IMR-90 (cell line): ENCODE results near the gene FAM117B. TPM values are rescaled to one million over a fixed set of nuclear protein-coding genes. Genes with fewer than 3 reads are reported as not detected.

Experiments
- ATAC-seq: fragments of 200-7000 bp; cut with Tn5 transposase; 2 replicates; pipeline ENCODE4 v1.9.1; 2020; ENCODE audit warnings: low read depth, mild to moderate bottlenecking, moderate library complexity
- BruUV-seq: library from RNA; stranded (reverse); fragments of 400-500 nt; replicated peaks from 2 replicates; lab custom pipeline; 2021; lab: Mats Ljungman, UMichigan
- CTCF ChIA-PET: fragments of 300-600 bp; formaldehyde crosslinking; extraction: SDS; loops from one replicate; lab custom pipeline; 2021; ENCODE audit warnings: antibody characterized with exemption; lab: Yijun Ruan, JAX
- POLR2A ChIA-PET: fragments of 300-600 bp; sonication (Branson Sonifier 250); formaldehyde crosslinking; loops from one replicate; lab custom pipeline; 2022; ENCODE audit warnings: antibody characterized with exemption; ENCODE audit not compliant: unreplicated experiment; lab: Charles Lee
- DNase-seq: peaks from one replicate; pipeline ENCODE4 v3.0.0; 2013
- H2AFZ ChIP-seq: replicated peaks from 2 replicates; pipeline ENCODE3; 2013; ENCODE audit warnings: low read length, mild to moderate bottlenecking; ENCODE audit not compliant: poor library complexity
- H2AK5ac ChIP-seq: 2 replicates; pipeline ENCODE4 v1.6.1; 2013; ENCODE audit warnings: low read depth, low read length, inconsistent platforms
- H2AK9ac ChIP-seq: replicated peaks from 2 replicates; pipeline ENCODE3; 2013; ENCODE audit warnings: mild to moderate bottlenecking, low read depth, low read length, moderate library complexity; ENCODE audit not compliant: poor library complexity
- H2BK120ac ChIP-seq: 2 replicates; pipeline ENCODE4 v1.6.1; 2013; ENCODE audit warnings: low read depth, low read length, inconsistent platforms
- H2BK15ac ChIP-seq: 3 replicates; pipeline ENCODE4 v1.6.1; 2013; ENCODE audit warnings: low read depth, low read length, inconsistent platforms
- H2BK20ac ChIP-seq: 2 replicates; pipeline ENCODE4 v1.6.1; 2013; ENCODE audit warnings: low read depth, mild to moderate bottlenecking, inconsistent platforms, low read length, moderate library complexity
- H2BK5ac ChIP-seq: 2 replicates; pipeline ENCODE4 v1.6.1; 2013; ENCODE audit warnings: mild to moderate bottlenecking, low read depth, low read length, inconsistent platforms; ENCODE audit not compliant: poor library complexity, severe bottlenecking
- H3K14ac ChIP-seq: replicated peaks from 2 replicates; pipeline ENCODE4 v1.6.1; 2013; ENCODE audit warnings: low read depth, low read length, inconsistent platforms
- H3K18ac ChIP-seq: 2 replicates; pipeline ENCODE4 v1.6.1; 2013; ENCODE audit warnings: low read depth, low read length, control low read depth
- H3K23ac ChIP-seq: 2 replicates; pipeline ENCODE4 v1.6.1; 2013; ENCODE audit warnings: low read depth, low read length, inconsistent platforms
- H3K27ac ChIP-seq: 2 replicates; pipeline ENCODE4 v1.5.1; 2013; ENCODE audit warnings: mild to moderate bottlenecking, control low read depth, low read length; ENCODE audit not compliant: insufficient read depth
- H3K27me3 ChIP-seq: 2 replicates; pipeline ENCODE4 v1.6.1; 2013; ENCODE audit warnings: low read length; ENCODE audit not compliant: control insufficient read depth, insufficient read depth
- H3K36me3 ChIP-seq: 2 replicates; pipeline ENCODE4 v1.6.1; 2013; ENCODE audit warnings: low read length, mixed read lengths; ENCODE audit not compliant: control insufficient read depth, insufficient read depth
- H3K4ac ChIP-seq: 2 replicates; pipeline ENCODE4 v1.6.1; 2013; ENCODE audit warnings: low read depth, low read length, inconsistent platforms
- H3K4me1 ChIP-seq: 2 replicates; pipeline ENCODE4 v1.6.1; 2013; ENCODE audit warnings: low read length, mixed read lengths; ENCODE audit not compliant: control insufficient read depth, insufficient read depth
- H3K4me2 ChIP-seq: 2 replicates; pipeline ENCODE4 v1.6.1; 2013; ENCODE audit warnings: low read depth, mild to moderate bottlenecking, control low read depth, low read length, moderate library complexity
- H3K4me3 ChIP-seq: 2 replicates; pipeline ENCODE4 v1.5.1; 2013; ENCODE audit warnings: low read depth, mild to moderate bottlenecking, control low read depth, low read length, moderate library complexity; ENCODE audit not compliant: insufficient read depth
- H3K56ac ChIP-seq: 2 replicates; pipeline ENCODE4 v1.6.1; 2013; ENCODE audit warnings: low read length, inconsistent platforms; ENCODE audit not compliant: insufficient read depth; ENCODE audit errors: extremely low read depth
- H3K79me1 ChIP-seq, 2 experiments: 2 replicates each; pipeline ENCODE4 v1.6.1; 2013; ENCODE audit warnings: low read length in 2 of 2, inconsistent platforms in 1 of 2, low read depth in 1 of 2
- H3K9ac ChIP-seq: 2 replicates; pipeline ENCODE4 v1.6.1; 2013; ENCODE audit warnings: low read depth, low read length, control low read depth
- H3K9me1 ChIP-seq: 2 replicates; pipeline ENCODE4 v1.6.1; 2013; ENCODE audit warnings: low read length, inconsistent platforms; ENCODE audit not compliant: insufficient read depth
- H3K9me3 ChIP-seq: 2 replicates; pipeline ENCODE4 v1.6.1; 2013; ENCODE audit warnings: low read length; ENCODE audit not compliant: control insufficient read depth, insufficient read depth
- H4K20me1 ChIP-seq: 2 replicates; pipeline ENCODE4 v1.6.1; 2013; ENCODE audit warnings: low read length, inconsistent platforms; ENCODE audit not compliant: insufficient read depth
- H4K5ac ChIP-seq: 2 replicates; pipeline ENCODE4 v1.6.1; 2013; ENCODE audit warnings: mild to moderate bottlenecking, low read depth, low read length, control low read depth
- H4K8ac ChIP-seq, 2 experiments: 2 replicates each; pipeline ENCODE4 v1.6.1; 2013; ENCODE audit warnings: low read depth in 2 of 2, low read length in 2 of 2, control low read depth in 1 of 2, inconsistent platforms in 1 of 2
- H4K91ac ChIP-seq: 2 replicates; pipeline ENCODE4 v1.6.1; 2013; ENCODE audit warnings: low read depth, low read length, inconsistent platforms; ENCODE audit not compliant: insufficient read depth
- BHLHE40 ChIP-seq: fragments of 150-350 bp; IDR thresholded peaks from 2 replicates; pipeline ENCODE4 v1.6.1; 2016; ENCODE audit warnings: mild to moderate bottlenecking, low read depth, low read length
- CEBPB ChIP-seq: IDR thresholded peaks from 2 replicates; pipeline ENCODE4 v1.6.1; 2012; ENCODE audit warnings: low read depth, low read length, improper control_type of control experiment
- CHD1 ChIP-seq: IDR thresholded peaks from 2 replicates; pipeline ENCODE4 v1.6.1; 2012; ENCODE audit warnings: low read depth, low read length, improper control_type of control experiment
- ELK1 ChIP-seq: fragments of 150-350 bp; IDR thresholded peaks from 2 replicates; pipeline ENCODE4 v1.6.1; 2016; ENCODE audit warnings: low read depth, mild to moderate bottlenecking, low read length, moderate library complexity, borderline replicate concordance
- FOS ChIP-seq: fragments of 150-350 bp; IDR thresholded peaks from 2 replicates; pipeline ENCODE4 v1.6.1; 2016; ENCODE audit warnings: low read depth, low read length
- MAFK ChIP-seq: IDR thresholded peaks from 2 replicates; pipeline ENCODE4 v1.6.1; 2012; ENCODE audit warnings: low read depth, low read length, improper control_type of control experiment
- MAZ ChIP-seq: IDR thresholded peaks from 2 replicates; pipeline ENCODE4 v1.6.1; 2012; ENCODE audit warnings: low read depth, mild to moderate bottlenecking, low read length, improper control_type of control experiment, moderate library complexity, borderline replicate concordance
- NFE2L2 ChIP-seq: fragments of 150-350 bp; IDR thresholded peaks from 2 replicates; pipeline ENCODE4 v1.6.1; 2016; ENCODE audit warnings: low read depth, mild to moderate bottlenecking, low read length
- WGBS, 2 experiments: methylation state at CpG; one replicate each; pipeline versions ENCODE4 v1.1.5 to v1.1.7; 2013; ENCODE audit warnings: missing lambda C conversion rate in 2 of 2; ENCODE audit not compliant: insufficient read length in 1 of 2; ENCODE audit errors: extremely low coverage in 2 of 2; 5-methylcytosine and 5-hydroxymethylcytosine counted together
- dilution Hi-C: fragments of 300-500 bp; cut with HindIII; formaldehyde crosslinking; loops from one replicate; pipeline ENCODE4 v1.14.3; 2018; ENCODE audit warnings: low sequenced_read_pairs; ENCODE audit not compliant: unreplicated experiment
- in situ Hi-C: fragments of 300-500 bp; cut with MboI; formaldehyde crosslinking; loops from 3 replicates; pipeline ENCODE4 v1.14.3; 2019; ENCODE audit warnings: low sequenced_read_pairs, inconsistent platforms, mixed read lengths
- intact Hi-C: fragments of 100-400 bp; cut with micrococcal nuclease; formaldehyde crosslinking; loops from 2 replicates; pipeline ENCODE4 v1.10.0; 2022
- polyA plus RNA-seq, 3 experiments: library from polyadenylated mRNA; depleted of rRNA; stranded (reverse); fragments of >200 nt; gene quantifications; 2 replicates each; pipeline ENCODE4 v1.2.3, GENCODE V29; 2012; ENCODE audit warnings: low replicate concordance in 1 of 3
- total RNA-seq: library from RNA; depleted of rRNA; stranded (reverse); fragments of >200 nt; gene quantifications from 2 replicates; pipeline ENCODE4 v1.2.3, GENCODE V29; 2012

Gene FAM117B
- total and polyA plus RNA-seq, 2 of the 4 experiments (the other 2 are of a cell fraction) = 0.54 to 0.79 TPM

DNA sequence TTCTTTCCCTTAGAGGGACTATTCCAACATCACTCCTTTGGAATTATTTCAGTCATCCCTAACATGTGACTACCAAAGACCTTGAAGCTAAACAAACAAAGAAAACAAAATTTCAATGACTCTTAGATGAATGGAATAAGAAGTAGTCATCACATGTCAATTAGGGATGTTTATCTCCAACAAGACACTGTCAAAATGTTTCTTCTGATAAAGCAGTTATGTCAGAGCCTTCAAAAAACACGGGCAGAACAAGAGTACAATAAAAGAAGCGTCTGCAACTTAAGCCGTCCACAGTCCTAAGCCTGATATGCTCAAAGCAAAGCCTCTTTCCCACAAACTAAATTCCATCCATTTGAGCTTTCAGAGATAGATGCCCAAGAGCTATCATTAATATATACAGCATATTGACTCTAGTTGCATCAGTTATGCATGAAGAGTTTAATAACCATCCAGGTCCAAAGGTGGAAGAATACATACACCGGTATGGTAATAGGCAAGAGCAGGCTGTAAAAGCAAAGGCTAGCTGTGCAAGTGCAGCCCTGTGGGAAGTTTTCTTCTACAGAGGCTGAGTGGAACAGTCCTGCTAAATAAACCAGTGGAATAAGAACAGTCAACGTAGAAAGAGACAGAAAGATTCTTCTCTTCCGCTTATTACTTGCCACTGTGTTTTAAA, 138.7 kb downstream of the FAM117B start:
- Histone ChIP-seq H2AK9ac (no peak overlapping the region), H2BK5ac (no peak overlapping the region), H2BK15ac (no peak overlapping the region), H3K27me3 (no peaks in the 10 kb centered on the region), H3K4me2 (no peak overlapping the region), H3K23ac (no peak overlapping the region), H3K9me3 (no peaks in the 10 kb centered on the region), H2AFZ (no peak overlapping the region), H2BK120ac (no peak overlapping the region), H3K4ac (no peak overlapping the region), H3K14ac (no peak overlapping the region), H4K91ac (no peak overlapping the region), H3K9ac (no peak overlapping the region), H4K20me1 (no peaks in the 10 kb centered on the region), H3K4me3 (no peak overlapping the region), H2BK20ac (no peak overlapping the region), H3K27ac (no peak overlapping the region), H3K9me1 (no peaks in the 10 kb centered on the region), H3K79me1 (no peaks in the 10 kb centered on the region), H3K36me3 (0 out of 2 replicates have a peak, but pooled peaks cover 1% of the 10 kb centered on the region), H3K18ac (no peak overlapping the region), H3K4me1 (0 out of 2 replicates have a peak, but pooled peaks cover 1% of the 10 kb centered on the region), H2AK5ac (no peak overlapping the region), H4K8ac (no peak overlapping the region), H3K56ac (no peak overlapping the region), H4K5ac (no peak overlapping the region)
- no peak for ATAC-seq
- TF ChIP-seq MAZ = no peak
- TF ChIP-seq FOS = no peak
- TF ChIP-seq NFE2L2 = no peak
- TF ChIP-seq MAFK = no peak
- no peak for TF ChIP-seq ELK1
- no peak for TF ChIP-seq CEBPB
- no peak for TF ChIP-seq CHD1
- TF ChIP-seq BHLHE40 = no peak
- dilution Hi-C loops (no loop called here), in situ Hi-C loops (no loop called here), intact Hi-C loops (no loop called here)
- POLR2A ChIA-PET = no interaction called here
- no TSS peak for BruUV-seq
- WGBS, 2 experiments = no CpG with 5 or more reads among the region's 6 CpGs
- CTCF ChIA-PET = no interaction called here
- no peak for DNase-seq
